Superior temporal gyrus (tissue), 1 donor: Measurements from ENCODE around the gene SYNPO2.

ENCODE experiments used
- DNase-seq: peaks from one replicate; pipeline ENCODE4 v3.0.0-alpha.2; 2016; ENCODE audit errors: extremely low spot score

Gene SYNPO2

GRCh38 chr4:118930255-118930654 lies 41.6 kb downstream of the SYNPO2 start:
- no peak for DNase-seq

- no peak for DNase-seq
These were observed 43.1 kb downstream of the SYNPO2 start for GRCh38 chr4:118931786-118932185.

- DNase-seq, result no peak
These were observed 47.2 kb downstream of the SYNPO2 start for GRCh38 chr4:118935819-118936218.

- DNase-seq, result no peak
These were observed 47.8 kb downstream of the SYNPO2 start for GRCh38 chr4:118936406-118936805.

GRCh38 chr4:118939169-118939783 lies 50.6 kb downstream of the SYNPO2 start:
- no peak for DNase-seq

GRCh38 chr4:118941149-118941548 lies 52.5 kb downstream of the SYNPO2 start:
- no peak for DNase-seq

- DNase-seq, result no peak
These were observed 53.1 kb downstream of the SYNPO2 start for GRCh38 chr4:118941799-118942198.

GRCh38 chr4:118942465-118942864 lies 53.8 kb downstream of the SYNPO2 start:
- DNase-seq, result no peak

- no peak for DNase-seq
These were observed 58.4 kb downstream of the SYNPO2 start for GRCh38 chr4:118947095-118947494.

GRCh38 chr4:118948545-118949144 lies 60.0 kb downstream of the SYNPO2 start:
- no peak for DNase-seq

- no peak for DNase-seq
These were observed 61.6 kb downstream of the SYNPO2 start for GRCh38 chr4:118950224-118950623.

- no peak for DNase-seq
These were observed 62.4 kb downstream of the SYNPO2 start for GRCh38 chr4:118950929-118951570.

GRCh38 chr4:118953276-118953675 lies 64.6 kb downstream of the SYNPO2 start:
- no peak for DNase-seq

- peak; percentile 69 for DNase-seq
These were observed 65.6 kb downstream of the SYNPO2 start for GRCh38 chr4:118954246-118954645.

- DNase-seq, result no peak
These were observed 66.9 kb downstream of the SYNPO2 start for GRCh38 chr4:118955515-118955914.

- no peak for DNase-seq
These were observed 69.2 kb downstream of the SYNPO2 start for GRCh38 chr4:118957722-118958445.

GRCh38 chr4:118962540-118962939 lies 73.9 kb downstream of the SYNPO2 start:
- no peak for DNase-seq

- DNase-seq, result no peak
These were observed 76.3 kb downstream of the SYNPO2 start for GRCh38 chr4:118964891-118965411.

GRCh38 chr4:118967393-118967792 lies 78.7 kb downstream of the SYNPO2 start:
- DNase-seq, result no peak

- DNase-seq, result no peak
These were observed 79.4 kb downstream of the SYNPO2 start for GRCh38 chr4:118968005-118968404.

- no peak for DNase-seq
These were observed 80.2 kb downstream of the SYNPO2 start for GRCh38 chr4:118968813-118969212.

GRCh38 chr4:118969359-118969758 lies 80.7 kb downstream of the SYNPO2 start:
- no peak for DNase-seq
